Peyer's patch (tissue), 4 donors: Measurements from ENCODE around the gene MYOF.

ENCODE experiments used
- CTCF ChIP-seq, 6 experiments: fragments of 450-650 bp in 4 of 6; fragments of 200-600 bp in 2 of 6; sonication (generic) in 1 of 6; IDR thresholded peaks; one replicate each; pipeline ENCODE4 v1.5.1; 2017 to 2019; ENCODE audit warnings: antibody characterized with exemption in 6 of 6, mild to moderate bottlenecking in 3 of 6, moderate library complexity in 1 of 6
- POLR2A ChIP-seq, 2 donors: fragments of 450-650 bp; IDR thresholded peaks; one replicate each; pipeline ENCODE4 v1.5.1; 2017; ENCODE audit warnings: antibody characterized with exemption in 2 of 2, mild to moderate bottlenecking in 2 of 2, moderate library complexity in 2 of 2

DNA sequence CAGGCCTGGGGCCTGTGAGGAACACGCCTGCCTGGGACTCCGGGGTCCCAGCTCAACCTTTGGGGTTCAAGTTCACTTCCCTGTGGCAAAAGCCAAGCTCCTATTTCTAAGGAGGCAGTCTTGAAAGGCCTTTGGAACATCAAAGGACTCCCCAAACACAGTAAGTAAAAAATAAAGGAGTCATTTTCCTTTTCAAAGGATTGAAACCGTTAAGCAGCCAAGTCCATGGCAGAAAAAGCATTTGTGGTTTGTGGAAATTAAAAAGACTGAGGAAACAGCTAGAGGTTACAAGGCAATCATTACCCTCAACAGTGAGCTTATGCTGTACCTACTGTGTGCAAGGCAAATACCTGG is 200.8 kb downstream of the MYOF start:
- no peak for TF ChIP-seq CTCF (IDR thresholded peaks at IDR 0.05)
- TF ChIP-seq POLR2A (IDR thresholded peaks at IDR 0.05): no peak
